ENCODE measurements around the gene DGKK. TPM values are rescaled to one million over a fixed set of nuclear protein-coding genes. Genes with fewer than 3 reads are reported as not detected.
A peak's percentile ranks its signal among the peaks of the same experiment; 100 is the strongest.

DGKK gene
- total and polyA plus RNA-seq, 12 donors, result 0.02 TPM; not detected in 11

DNA sequence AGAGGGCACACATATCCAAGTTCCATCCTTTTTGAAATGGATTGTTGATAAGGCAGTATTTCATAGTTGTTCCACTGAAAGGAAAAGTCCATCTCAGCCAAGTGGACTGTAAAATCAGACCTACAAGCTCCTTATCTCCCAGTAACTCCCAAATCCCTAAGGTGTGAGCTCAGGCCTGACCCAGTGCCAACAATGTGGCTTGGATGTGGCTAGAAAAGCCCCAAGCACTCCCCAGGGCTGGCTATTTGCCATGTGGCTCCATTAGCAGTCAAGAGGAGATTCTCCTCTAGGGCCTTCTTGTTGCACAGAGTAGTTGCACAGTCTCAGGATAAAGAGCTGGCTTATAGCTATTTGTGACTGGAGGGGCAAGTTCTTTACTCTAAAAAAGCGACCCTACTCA is 25.0 kb upstream of the DGKK start:
- H3K27me3 ChIP-seq, result peaks cover 0 to 69% (median 0%) of the 10 kb centered on the region in 7 donors
- WGBS, 2 donors, result 69 to 77% methylated on average over 1 of the region's 1 CpG
- peak; percentile 3 to 21 for DNase-seq
- H3K27ac ChIP-seq, result no peak overlapping the region
- no peaks in the 10 kb centered on the region for H3K9me3 ChIP-seq
- TF ChIP-seq, protein P1, sequence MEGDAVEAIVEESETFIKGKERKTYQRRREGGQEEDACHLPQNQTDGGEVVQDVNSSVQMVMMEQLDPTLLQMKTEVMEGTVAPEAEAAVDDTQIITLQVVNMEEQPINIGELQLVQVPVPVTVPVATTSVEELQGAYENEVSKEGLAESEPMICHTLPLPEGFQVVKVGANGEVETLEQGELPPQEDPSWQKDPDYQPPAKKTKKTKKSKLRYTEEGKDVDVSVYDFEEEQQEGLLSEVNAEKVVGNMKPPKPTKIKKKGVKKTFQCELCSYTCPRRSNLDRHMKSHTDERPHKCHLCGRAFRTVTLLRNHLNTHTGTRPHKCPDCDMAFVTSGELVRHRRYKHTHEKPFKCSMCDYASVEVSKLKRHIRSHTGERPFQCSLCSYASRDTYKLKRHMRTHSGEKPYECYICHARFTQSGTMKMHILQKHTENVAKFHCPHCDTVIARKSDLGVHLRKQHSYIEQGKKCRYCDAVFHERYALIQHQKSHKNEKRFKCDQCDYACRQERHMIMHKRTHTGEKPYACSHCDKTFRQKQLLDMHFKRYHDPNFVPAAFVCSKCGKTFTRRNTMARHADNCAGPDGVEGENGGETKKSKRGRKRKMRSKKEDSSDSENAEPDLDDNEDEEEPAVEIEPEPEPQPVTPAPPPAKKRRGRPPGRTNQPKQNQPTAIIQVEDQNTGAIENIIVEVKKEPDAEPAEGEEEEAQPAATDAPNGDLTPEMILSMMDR (IDR thresholded peaks at IDR 0.05), result no peak
- intact Hi-C loops (cut with DNase I), result no loop called here
- no peaks in the 10 kb centered on the region for H3K36me3 ChIP-seq
- ATAC-seq, result no peak
- no peaks in the 10 kb centered on the region for H3K4me1 ChIP-seq
- no peak overlapping the region for H3K4me3 ChIP-seq

DNA sequence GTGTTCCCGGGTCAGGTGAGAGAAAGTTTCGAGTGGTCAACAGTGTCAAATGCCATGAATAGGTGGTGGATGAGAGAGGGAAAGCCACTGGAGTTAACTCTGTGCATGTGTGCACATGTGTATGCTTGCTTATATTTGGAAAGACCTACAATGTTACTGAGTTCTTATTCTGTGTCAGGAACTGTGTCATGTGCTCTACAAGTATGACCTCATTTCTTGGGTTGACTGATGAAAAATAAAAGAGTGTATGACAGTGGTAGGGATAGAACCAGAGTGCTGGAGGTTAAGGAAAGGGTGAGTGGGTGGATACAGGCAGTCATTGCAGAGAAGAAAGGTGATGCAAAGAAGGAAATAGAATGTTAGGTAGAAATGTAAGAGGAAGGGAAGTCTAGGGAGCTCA is 22.1 kb upstream of the DGKK start:
- H3K4me3 ChIP-seq, result no peak overlapping the region
- no peaks in the 10 kb centered on the region for H3K4me1 ChIP-seq
- intact Hi-C loops (cut with DNase I), result no loop called here
- no peak for ATAC-seq
- peaks cover 0 to 42% (median 0%) of the 10 kb centered on the region in 7 donors for H3K27me3 ChIP-seq
- no peak overlapping the region for H3K27ac ChIP-seq
- no peak for DNase-seq
- TF ChIP-seq, protein P1 (IDR thresholded peaks at IDR 0.05), result no peak
- no peaks in the 10 kb centered on the region for H3K9me3 ChIP-seq
- H3K36me3 ChIP-seq, result no peaks in the 10 kb centered on the region
- 68% methylated on average over 2 of the region's 2 CpGs for WGBS, 2 donors

DNA sequence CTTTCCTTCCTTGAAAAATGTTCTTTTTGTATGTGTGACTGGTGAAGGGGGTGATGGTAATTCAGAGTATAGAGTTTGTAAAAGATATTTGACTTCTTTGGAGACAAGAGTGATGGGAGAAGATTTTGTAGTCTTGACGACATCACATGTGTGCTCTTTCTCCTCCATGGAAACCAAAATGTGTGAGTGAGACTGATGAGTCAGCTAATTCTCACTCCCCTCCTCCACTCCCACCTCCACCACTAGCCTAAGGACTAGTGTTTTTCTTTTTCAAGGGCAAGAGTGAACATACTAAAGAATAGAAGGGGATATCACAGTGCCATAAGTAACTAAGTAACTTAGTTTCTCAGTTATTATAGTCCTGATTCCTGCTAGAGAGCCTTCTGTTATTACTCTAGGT is 14.0 kb upstream of the DGKK start:
- ATAC-seq, result no peak
- no peaks in the 10 kb centered on the region for H3K4me1 ChIP-seq
- WGBS, 2 donors, result 75 to 92% methylated on average over 1 of the region's 1 CpG
- peaks cover 0 to 6% (median 0%) of the 10 kb centered on the region in 11 donors for H3K9me3 ChIP-seq
- H3K27me3 ChIP-seq, result peaks cover 0 to 38% (median 0%) of the 10 kb centered on the region in 7 donors
- TF ChIP-seq, protein P1 (IDR thresholded peaks at IDR 0.05), result no peak
- DNase-seq, result no peak
- no peaks in the 10 kb centered on the region for H3K36me3 ChIP-seq
- intact Hi-C loops (cut with DNase I), result no loop called here
- no peak overlapping the region for H3K27ac ChIP-seq
- H3K4me3 ChIP-seq, result no peak overlapping the region

DNA sequence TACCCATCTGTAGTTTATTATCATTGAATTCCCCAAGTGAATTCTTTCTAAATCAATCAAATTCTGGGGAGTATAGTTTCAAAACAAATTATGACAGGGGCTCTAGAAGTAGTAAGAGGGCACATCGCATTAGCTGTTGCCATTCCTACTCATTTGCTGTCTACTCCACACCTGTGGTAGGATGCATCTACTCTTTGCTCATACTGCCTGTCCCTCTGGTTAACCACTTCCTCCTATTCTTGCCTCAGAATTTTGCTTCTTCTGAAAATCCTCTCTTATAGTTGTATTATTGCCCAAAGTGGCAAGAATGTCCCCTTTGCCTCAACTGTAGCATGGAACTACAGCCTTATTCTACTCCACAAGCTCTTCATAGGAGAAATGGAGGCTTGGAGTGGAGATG is 12.7 kb upstream of the DGKK start:
- no peak for ATAC-seq
- Histone ChIP-seq H3K36me3 (no peaks in the 10 kb centered on the region), H3K9me3 (peaks cover 0 to 6% (median 0%) of the 10 kb centered on the region in 11 donors), H3K27me3 (peaks cover 0 to 40% (median 0%) of the 10 kb centered on the region in 7 donors), H3K4me3 (no peak overlapping the region), H3K27ac (no peak overlapping the region), H3K4me1 (no peaks in the 10 kb centered on the region)
- TF ChIP-seq, protein P1 (IDR thresholded peaks at IDR 0.05), result no peak
- WGBS, 2 donors, result 88 to 100% methylated on average over 1 of the region's 1 CpG
- intact Hi-C loops (cut with DNase I), result no loop called here
- no peak for DNase-seq
